Uterus (tissue), 2 donors: ENCODE measurements around the gene BMPR1B.

ENCODE experiments used
- POLR2A ChIP-seq, 2 donors: fragments of 450-650 bp; IDR thresholded peaks; one replicate each; pipeline ENCODE4 v1.6.1; 2016; ENCODE audit warnings: antibody characterized with exemption in 2 of 2, mild to moderate bottlenecking in 1 of 2, moderate library complexity in 1 of 2
- TF ChIP-seq, protein P1 (sequence below), 4 experiments: fragments of 200-600 bp in 2 of 4; fragments of 450-650 bp in 2 of 4; sonication (generic) in 2 of 4; IDR thresholded peaks; one replicate each; pipeline ENCODE4 v1.5.1; 2016 to 2019; ENCODE audit warnings: antibody characterized with exemption in 4 of 4, mild to moderate bottlenecking in 2 of 4, moderate library complexity in 1 of 4

DNA sequence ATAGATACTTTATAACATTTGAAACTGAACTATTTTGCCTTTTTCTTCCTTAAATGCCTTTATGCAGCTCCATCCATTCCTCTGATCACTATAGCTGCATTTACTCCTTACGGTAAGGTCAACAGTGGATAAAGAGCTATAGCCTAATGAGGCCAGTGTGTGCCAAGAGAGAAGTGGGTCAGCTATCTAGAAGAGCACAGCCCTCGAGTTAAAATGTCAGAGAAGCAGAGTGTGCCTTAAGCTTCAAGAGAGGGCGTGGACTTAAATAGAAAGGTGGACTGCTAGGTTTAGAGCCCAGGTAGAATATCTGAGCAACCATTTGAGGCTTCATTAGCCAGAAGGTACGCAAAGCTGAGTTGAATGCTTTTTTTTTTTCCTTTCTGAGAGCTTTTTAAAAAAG lies 347.4 kb downstream of the BMPR1B start:
- TF ChIP-seq POLR2A (IDR thresholded peaks at IDR 0.05) = no peak
- TF ChIP-seq, protein P1, sequence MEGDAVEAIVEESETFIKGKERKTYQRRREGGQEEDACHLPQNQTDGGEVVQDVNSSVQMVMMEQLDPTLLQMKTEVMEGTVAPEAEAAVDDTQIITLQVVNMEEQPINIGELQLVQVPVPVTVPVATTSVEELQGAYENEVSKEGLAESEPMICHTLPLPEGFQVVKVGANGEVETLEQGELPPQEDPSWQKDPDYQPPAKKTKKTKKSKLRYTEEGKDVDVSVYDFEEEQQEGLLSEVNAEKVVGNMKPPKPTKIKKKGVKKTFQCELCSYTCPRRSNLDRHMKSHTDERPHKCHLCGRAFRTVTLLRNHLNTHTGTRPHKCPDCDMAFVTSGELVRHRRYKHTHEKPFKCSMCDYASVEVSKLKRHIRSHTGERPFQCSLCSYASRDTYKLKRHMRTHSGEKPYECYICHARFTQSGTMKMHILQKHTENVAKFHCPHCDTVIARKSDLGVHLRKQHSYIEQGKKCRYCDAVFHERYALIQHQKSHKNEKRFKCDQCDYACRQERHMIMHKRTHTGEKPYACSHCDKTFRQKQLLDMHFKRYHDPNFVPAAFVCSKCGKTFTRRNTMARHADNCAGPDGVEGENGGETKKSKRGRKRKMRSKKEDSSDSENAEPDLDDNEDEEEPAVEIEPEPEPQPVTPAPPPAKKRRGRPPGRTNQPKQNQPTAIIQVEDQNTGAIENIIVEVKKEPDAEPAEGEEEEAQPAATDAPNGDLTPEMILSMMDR (IDR thresholded peaks at IDR 0.05) = no peak
